ENCODE measurements around the gene ABCD1. TPM values are rescaled to one million over a fixed set of nuclear protein-coding genes. Genes with fewer than 3 reads are reported as not detected.

Gene ABCD1
- total RNA-seq, 1 experiment from 2014 or later = 9.1 TPM

GRCh38 chrX:153765138-153766079 is 40.8 kb downstream of the ABCD1 start:
- no peak overlapping the region for H3K27ac Mint-ChIP-seq
- CTCF ChIA-PET = interaction anchor here (1.2 to 3.6 kb wide), 4 partner anchors 39 to 182 kb away, joined by 4 to 14 read pairs (median 4); no protein-coding TSS in a partner anchor
- H3K9me3 Mint-ChIP-seq = no peaks in the 10 kb centered on the region
- DNase-seq (ENCODE audit: low spot score) = no peak
- POLR2A ChIA-PET = no interaction called here
- TF ChIP-seq SMAD3 (CRISPR knock-in tag; IDR thresholded peaks at IDR 0.05; ENCODE audit: borderline replicate concordance) (no peak), ARID4B (CRISPR knock-in tag; IDR thresholded peaks at IDR 0.05; ENCODE audit: borderline replicate concordance) (no peak), ZNF416 (CRISPR knock-in tag; IDR thresholded peaks at IDR 0.05) (no peak), IRF1 (CRISPR knock-in tag; IDR thresholded peaks at IDR 0.05) (no peak), ZNF425 (CRISPR knock-in tag; conservative IDR thresholded peaks at IDR 0.05) (no peak), ZNF281 (CRISPR knock-in tag; IDR thresholded peaks at IDR 0.05) (no peak), MAX (CRISPR knock-in tag; IDR thresholded peaks at IDR 0.05) (no peak), USF2 (CRISPR knock-in tag; IDR thresholded peaks at IDR 0.05) (no peak), TEAD1 (CRISPR knock-in tag; IDR thresholded peaks at IDR 0.05) (no peak), E2F4 (CRISPR knock-in tag; IDR thresholded peaks at IDR 0.05; ENCODE audit: borderline replicate concordance, low read depth) (no peak), ERG (CRISPR knock-in tag; IDR thresholded peaks at IDR 0.05) (no peak), STAT6 (CRISPR knock-in tag; conservative IDR thresholded peaks at IDR 0.05; ENCODE audit: low read depth) (no peak)
- no peaks in the 10 kb centered on the region for H3K27me3 Mint-ChIP-seq (ENCODE audit: low read depth)
- no peak overlapping the region for H3K4me3 Mint-ChIP-seq
- peaks cover 3% of the 10 kb centered on the region; the same call in 1 of the 2 replicates for H3K4me1 Mint-ChIP-seq
- H3K36me3 Mint-ChIP-seq = no peaks in the 10 kb centered on the region
- no peak for ATAC-seq
